ENCODE measurements around the gene PCBP1.
"Not testable (repeated sequence)": the region's sequence is repeated elsewhere in the genome, so short reads cannot be mapped to it uniquely, and the experiment has no call there.

Gene PCBP1

GRCh38 chr2:70132244-70133126, 45.2 kb downstream of the PCBP1 start:
- TF ChIP-seq CTCF (conservative IDR thresholded peaks at IDR 0.05; ENCODE audit: low read depth, low read length): no peak
- no peak for DNase-seq (ENCODE audit: low read depth)
- H3K4me3 ChIP-seq (ENCODE audit: low read length): no peak overlapping the region

GRCh38 chr2:70133127-70133452, 45.8 kb downstream of the PCBP1 start:
- no peak for TF ChIP-seq CTCF (conservative IDR thresholded peaks at IDR 0.05; ENCODE audit: low read depth, low read length)
- no peak for DNase-seq (ENCODE audit: low read depth)
- no peak overlapping the region for H3K4me3 ChIP-seq (ENCODE audit: low read length)

- no peak for DNase-seq (ENCODE audit: low read depth)
- TF ChIP-seq CTCF (conservative IDR thresholded peaks at IDR 0.05; ENCODE audit: low read depth, low read length): no peak
- H3K4me3 ChIP-seq (ENCODE audit: low read length): no peak overlapping the region
These were observed 46.4 kb downstream of the PCBP1 start for GRCh38 chr2:70133491-70134322.

GRCh38 chr2:70134323-70134983, 47.2 kb downstream of the PCBP1 start:
- DNase-seq (ENCODE audit: low read depth); H3K4me3 ChIP-seq (ENCODE audit: low read length): not testable (repeated sequence)

Data from retinal pigment epithelial cell (primary cell).